ENCODE measurements around the gene COL4A2.
"Not testable (repeated sequence)": the region's sequence is repeated elsewhere in the genome, so short reads cannot be mapped to it uniquely, and the experiment has no call there.

COL4A2 gene

DNA sequence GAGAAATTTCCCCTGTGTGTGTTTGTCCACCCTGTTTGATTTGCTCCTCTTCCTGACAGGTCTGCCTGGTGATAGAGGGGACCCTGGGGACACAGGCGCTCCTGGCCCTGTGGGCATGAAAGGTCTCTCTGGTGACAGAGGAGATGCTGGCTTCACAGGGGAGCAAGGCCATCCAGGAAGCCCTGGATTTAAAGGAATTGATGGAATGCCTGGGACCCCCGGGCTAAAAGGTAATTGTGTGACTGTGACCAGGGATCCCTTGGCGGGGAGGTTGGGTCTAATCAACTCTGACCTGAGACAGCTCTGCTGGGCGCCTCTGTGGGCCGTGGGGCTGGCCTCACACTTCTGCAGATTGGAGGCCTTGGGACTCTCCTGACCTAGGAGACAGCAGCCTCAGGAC, 173.1 kb downstream of the COL4A2 start:
- TF ChIP-seq, protein P1, sequence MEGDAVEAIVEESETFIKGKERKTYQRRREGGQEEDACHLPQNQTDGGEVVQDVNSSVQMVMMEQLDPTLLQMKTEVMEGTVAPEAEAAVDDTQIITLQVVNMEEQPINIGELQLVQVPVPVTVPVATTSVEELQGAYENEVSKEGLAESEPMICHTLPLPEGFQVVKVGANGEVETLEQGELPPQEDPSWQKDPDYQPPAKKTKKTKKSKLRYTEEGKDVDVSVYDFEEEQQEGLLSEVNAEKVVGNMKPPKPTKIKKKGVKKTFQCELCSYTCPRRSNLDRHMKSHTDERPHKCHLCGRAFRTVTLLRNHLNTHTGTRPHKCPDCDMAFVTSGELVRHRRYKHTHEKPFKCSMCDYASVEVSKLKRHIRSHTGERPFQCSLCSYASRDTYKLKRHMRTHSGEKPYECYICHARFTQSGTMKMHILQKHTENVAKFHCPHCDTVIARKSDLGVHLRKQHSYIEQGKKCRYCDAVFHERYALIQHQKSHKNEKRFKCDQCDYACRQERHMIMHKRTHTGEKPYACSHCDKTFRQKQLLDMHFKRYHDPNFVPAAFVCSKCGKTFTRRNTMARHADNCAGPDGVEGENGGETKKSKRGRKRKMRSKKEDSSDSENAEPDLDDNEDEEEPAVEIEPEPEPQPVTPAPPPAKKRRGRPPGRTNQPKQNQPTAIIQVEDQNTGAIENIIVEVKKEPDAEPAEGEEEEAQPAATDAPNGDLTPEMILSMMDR (IDR thresholded peaks at IDR 0.05; ENCODE audit: borderline replicate concordance, insufficient read depth, low read depth, low read length), result no peak
- H3K4me3 ChIP-seq (ENCODE audit: low read depth, low read length), result no peak overlapping the region

DNA sequence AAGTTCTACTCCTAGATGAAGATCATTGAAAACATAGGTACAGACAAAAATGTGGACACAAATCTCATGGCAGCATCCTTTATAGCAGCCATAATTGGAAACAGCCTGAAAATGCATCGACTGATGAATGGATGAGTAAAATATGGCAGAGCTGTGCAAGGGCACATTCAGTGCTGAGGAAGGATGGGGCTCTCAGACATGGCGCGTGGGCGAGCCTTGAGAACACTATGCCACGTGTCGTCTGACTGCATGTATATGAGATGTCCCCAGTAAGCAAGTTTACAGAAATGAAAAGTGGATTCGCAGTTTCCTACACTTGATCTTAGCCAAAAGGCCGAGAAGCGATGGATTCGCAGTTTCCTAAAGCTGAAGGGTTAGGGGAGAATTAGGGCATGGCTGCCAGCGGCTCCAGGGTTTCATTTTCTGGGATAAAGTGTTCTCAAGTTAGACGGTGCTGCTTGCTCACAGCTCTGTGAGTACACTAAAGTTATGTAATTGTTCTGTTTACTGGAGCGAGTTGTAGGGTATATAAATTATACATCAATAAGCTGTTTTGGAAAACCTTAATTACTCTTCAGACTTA, 176.4 kb downstream of the COL4A2 start:
- no peak overlapping the region for H3K4me3 ChIP-seq (ENCODE audit: low read depth, low read length)
- TF ChIP-seq, protein P1 (IDR thresholded peaks at IDR 0.05; ENCODE audit: borderline replicate concordance, insufficient read depth, low read depth, low read length), result no peak

DNA sequence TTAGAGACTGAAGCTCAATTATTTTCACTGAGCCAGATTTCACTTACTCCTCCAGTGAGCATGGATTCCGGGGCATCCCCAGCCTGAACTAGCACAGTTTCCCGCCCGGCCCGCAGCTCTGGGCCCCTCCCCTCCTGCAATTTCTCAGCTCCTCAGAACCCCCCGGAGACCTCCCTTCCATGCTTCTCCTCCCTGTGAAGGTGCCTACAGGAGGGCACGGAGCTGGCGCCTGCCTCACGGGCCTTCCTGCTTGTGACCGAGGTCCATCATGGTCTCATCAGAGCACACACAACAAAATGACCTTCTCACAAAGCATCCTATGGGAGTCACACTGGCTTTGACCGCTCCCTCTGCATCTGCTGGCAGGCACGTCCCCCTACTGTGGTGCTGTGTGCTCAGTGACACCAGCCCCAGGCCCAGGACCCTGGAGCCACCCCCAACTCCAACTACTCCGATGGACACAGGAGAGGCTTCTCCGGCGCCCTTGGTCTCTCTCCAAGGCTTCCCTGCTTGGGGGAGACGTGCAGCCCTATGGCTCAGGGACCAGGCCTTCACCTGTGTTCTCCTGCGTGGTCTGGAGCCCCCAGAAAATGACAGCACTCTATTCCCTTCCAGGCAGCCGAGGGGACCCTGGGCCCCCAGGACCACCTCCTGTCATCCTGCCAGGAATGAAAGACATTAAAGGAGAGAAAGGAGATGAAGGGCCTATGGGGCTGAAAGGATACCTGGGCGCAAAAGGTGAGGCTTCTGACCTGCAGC, 177.4 kb downstream of the COL4A2 start:
- H3K4me3 ChIP-seq (ENCODE audit: low read depth, low read length), result no peak overlapping the region
- TF ChIP-seq, protein P1 (IDR thresholded peaks at IDR 0.05; ENCODE audit: borderline replicate concordance, insufficient read depth, low read depth, low read length), result no peak

DNA sequence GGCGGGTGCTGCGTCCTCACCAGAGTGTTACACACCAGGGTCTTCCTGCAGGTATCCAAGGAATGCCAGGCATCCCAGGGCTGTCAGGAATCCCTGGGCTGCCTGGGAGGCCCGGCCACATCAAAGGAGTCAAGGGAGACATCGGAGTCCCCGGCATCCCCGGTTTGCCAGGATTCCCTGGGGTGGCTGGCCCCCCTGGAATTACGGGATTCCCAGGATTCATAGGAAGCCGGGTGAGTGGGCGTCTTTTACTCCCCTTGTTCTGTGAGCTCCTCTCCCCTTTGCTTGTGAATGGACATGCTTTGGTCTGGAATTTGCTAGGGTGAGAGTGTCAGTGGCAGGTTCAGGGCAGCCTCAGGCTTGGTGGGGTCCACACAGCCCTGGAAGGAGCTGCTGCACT, 178.5 kb downstream of the COL4A2 start:
- TF ChIP-seq, protein P1 (IDR thresholded peaks at IDR 0.05; ENCODE audit: borderline replicate concordance, insufficient read depth, low read depth, low read length), result no peak
- H3K4me3 ChIP-seq (ENCODE audit: low read depth, low read length), result no peak overlapping the region

DNA sequence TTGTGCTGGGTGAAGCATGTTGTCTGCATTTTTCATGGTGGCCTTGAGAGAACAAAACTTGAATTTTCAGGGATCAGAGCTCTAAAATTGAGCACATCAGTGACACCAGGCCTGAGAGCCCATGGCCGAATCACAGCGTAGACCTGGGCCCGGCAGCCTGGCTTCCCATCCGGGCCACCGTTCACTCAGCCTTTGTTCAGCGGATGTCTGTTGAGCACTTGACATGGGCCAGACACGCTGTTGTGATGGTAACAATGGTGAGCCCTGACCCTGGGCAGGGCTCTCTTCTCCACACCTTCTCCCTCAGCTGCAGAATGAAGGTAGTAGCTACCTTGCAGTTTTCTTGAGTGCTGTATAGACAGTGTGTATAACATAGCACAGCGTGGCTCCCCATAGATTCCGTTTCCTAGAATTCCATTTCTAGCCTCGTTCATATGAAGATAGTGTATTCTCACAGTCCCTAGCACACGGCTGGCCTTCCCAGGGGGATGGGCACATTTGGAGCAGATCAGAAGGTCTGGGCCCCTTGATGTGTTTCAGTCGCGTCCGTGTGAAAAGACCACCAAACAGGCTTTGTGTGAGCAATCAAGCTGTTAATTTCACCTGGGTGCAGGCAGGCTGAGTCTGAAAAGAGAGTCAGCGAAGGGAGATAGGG, 179.1 kb downstream of the COL4A2 start:
- TF ChIP-seq, protein P1 (IDR thresholded peaks at IDR 0.05; ENCODE audit: borderline replicate concordance, insufficient read depth, low read depth, low read length), result no peak
- H3K4me3 ChIP-seq (ENCODE audit: low read depth, low read length), result no peak overlapping the region

DNA sequence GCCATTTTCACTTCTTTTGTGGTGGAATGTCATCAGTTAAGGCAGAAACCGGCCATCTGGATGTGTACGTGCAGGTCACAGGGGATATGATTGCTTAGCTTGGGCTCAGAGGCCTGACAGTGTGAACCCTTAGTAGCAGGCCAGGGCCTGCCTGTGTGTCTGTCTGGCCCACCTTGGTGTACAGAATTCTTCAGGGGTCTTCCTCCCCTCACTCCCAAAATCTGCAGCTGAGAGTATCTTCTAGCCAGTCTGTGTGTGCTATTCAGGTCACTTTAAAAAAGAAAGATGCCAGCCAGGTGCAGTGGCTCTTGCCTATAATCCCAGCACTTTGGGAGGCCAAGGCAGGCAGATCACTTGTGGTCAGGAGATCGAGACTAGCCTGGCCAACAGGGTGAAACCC, 179.8 kb downstream of the COL4A2 start:
- H3K4me3 ChIP-seq (ENCODE audit: low read depth, low read length), result not testable (repeated sequence)

DNA sequence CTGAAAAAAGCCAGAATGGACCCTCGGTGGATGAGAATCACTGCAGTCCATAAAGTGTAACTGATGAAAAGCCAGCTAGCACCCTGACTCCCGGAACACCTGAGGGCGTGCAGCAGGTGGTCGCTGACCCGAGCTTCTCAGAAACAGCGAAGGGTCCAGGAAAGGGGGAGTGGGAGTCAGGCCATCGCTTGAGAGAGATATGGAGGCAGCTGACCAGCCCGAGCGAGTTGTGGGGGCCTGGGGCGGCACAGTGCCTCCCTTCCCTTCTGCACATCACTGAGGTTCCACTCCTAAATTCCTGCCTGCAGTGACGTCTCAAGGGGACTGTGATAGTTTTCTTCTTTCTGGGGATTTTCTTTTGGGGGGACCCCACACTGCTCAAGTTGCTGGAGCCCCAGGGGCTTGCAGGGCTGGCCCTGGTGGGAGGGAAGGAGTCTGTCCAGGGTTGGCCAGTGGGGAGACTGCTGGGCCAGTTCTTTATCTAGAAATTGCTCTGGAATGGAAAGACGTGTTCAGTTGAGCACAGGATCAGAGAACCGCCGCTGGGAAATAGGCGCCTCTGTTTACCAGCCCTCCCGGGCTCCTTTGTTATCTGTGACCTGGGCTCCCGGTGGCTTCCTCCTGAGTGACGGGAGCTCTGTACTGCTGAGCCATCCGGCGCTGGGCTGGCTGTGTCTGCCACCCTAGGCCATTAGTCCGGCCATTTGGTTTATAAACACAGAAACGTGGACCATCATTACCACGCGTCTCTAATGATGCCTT, 183.1 kb downstream of the COL4A2 start:
- H3K4me3 ChIP-seq (ENCODE audit: low read depth, low read length), result no peak overlapping the region
- TF ChIP-seq, protein P1 (IDR thresholded peaks at IDR 0.05; ENCODE audit: borderline replicate concordance, insufficient read depth, low read depth, low read length), result no peak
